ENCODE results near the gene KDM4F. TPM values are rescaled to one million over a fixed set of nuclear protein-coding genes. Genes with fewer than 3 reads are reported as not detected.
"Not testable (repeated sequence)": the region's sequence is repeated elsewhere in the genome, so short reads cannot be mapped to it uniquely, and the experiment has no call there.

KDM4F gene
- total RNA-seq, 1 donor from 2014 or later, result not detected

DNA sequence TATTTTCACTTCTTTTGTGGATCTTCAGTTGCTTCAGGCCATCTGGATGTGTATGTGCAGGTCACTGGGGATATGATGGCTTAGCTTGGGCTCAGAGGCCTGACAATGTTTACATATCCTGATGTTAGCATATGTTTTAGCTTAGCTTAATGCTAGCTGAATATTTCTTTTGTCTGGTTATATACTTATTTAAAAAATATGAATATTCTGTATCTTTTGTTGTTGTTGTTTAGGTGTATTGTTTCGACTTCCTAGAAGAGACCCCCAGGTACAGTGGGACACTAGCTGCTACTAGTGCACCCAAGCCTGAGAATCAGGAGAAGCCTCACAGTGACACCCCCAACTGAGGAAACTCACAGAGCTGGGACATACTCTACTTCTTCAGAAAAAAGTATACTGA lies 24.3 kb upstream of the KDM4F start, which contains the start of gene KDM4E:
Gene KDM4E, plus strand, starts transcription at position 301 of the 400 bp plus-strand sequence. CDS start 300 bp downstream, outside the sequence.
- Mint-ChIP-seq H3K27me3 (ENCODE audit: low read depth) (no peaks in the 10 kb centered on the region), H3K9me3 (peaks cover 4% of the 10 kb centered on the region), H3K4me1 (no peaks in the 10 kb centered on the region), H3K36me3 (ENCODE audit: low read depth) (no peaks in the 10 kb centered on the region), H3K4me3 (no peak within 1 kb of the TSS), H3K27ac (ENCODE audit: unreplicated experiment) (no peak within 1 kb of the TSS)
- TF ChIP-seq, protein P1, sequence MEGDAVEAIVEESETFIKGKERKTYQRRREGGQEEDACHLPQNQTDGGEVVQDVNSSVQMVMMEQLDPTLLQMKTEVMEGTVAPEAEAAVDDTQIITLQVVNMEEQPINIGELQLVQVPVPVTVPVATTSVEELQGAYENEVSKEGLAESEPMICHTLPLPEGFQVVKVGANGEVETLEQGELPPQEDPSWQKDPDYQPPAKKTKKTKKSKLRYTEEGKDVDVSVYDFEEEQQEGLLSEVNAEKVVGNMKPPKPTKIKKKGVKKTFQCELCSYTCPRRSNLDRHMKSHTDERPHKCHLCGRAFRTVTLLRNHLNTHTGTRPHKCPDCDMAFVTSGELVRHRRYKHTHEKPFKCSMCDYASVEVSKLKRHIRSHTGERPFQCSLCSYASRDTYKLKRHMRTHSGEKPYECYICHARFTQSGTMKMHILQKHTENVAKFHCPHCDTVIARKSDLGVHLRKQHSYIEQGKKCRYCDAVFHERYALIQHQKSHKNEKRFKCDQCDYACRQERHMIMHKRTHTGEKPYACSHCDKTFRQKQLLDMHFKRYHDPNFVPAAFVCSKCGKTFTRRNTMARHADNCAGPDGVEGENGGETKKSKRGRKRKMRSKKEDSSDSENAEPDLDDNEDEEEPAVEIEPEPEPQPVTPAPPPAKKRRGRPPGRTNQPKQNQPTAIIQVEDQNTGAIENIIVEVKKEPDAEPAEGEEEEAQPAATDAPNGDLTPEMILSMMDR (conservative IDR thresholded peaks at IDR 0.05), result no peak
- DNase-seq (ENCODE audit: low read depth, low spot score), result no peak

DNA sequence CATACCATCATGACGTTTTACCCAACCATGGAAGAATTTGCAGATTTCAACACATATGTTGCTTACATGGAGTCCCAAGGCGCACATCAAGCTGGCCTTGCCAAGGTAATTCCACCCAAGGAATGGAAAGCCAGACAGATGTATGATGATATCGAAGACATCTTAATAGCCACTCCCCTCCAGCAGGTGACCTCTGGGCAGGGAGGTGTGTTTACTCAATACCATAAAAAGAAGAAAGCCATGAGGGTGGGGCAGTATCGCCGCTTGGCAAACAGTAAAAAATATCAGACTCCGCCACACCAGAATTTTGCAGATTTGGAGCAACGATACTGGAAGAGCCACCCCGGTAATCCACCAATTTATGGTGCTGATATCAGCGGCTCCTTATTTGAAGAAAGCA lies 23.6 kb upstream of the KDM4F start:
- H3K4me3 Mint-ChIP-seq; H3K27ac Mint-ChIP-seq (ENCODE audit: unreplicated experiment); H3K27me3 Mint-ChIP-seq (ENCODE audit: low read depth); H3K36me3 Mint-ChIP-seq (ENCODE audit: low read depth); H3K4me1 Mint-ChIP-seq; H3K9me3 Mint-ChIP-seq; DNase-seq (ENCODE audit: low read depth, low spot score): not testable (repeated sequence)

- TF ChIP-seq, protein P1 (conservative IDR thresholded peaks at IDR 0.05), result no peak
- no peaks in the 10 kb centered on the region for H3K36me3 Mint-ChIP-seq (ENCODE audit: low read depth)
- H3K4me3 Mint-ChIP-seq, result no peak overlapping the region
- H3K27me3 Mint-ChIP-seq (ENCODE audit: low read depth), result no peaks in the 10 kb centered on the region
- no peak for DNase-seq (ENCODE audit: low read depth, low spot score)
- no peaks in the 10 kb centered on the region for H3K4me1 Mint-ChIP-seq
- peaks cover 4% of the 10 kb centered on the region for H3K9me3 Mint-ChIP-seq
- H3K27ac Mint-ChIP-seq (ENCODE audit: unreplicated experiment), result no peak overlapping the region
These were observed 20.9 kb upstream of the KDM4F start for GRCh38 chr11:95028357-95028756.

DNA sequence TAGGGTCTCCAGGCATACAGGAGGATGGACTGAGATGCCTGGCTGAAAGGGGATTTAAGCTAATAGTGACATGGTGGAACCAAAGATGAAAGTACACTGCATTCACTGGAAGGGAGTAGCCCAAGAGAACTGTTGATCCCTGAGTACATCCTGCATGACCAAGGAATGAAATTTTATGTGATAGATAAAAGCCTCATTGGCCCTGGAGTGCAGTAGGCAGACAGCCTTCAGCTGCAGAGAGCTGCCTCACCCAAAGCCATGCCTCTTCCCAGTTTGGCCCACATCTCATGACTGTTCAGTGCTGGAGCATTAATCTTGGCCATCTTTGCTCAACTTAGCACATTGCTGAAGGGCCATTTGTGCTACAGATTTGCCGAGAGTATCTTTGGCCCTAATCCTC lies 16.2 kb upstream of the KDM4F start:
- no peak for DNase-seq (ENCODE audit: low read depth, low spot score)
- Mint-ChIP-seq H3K4me1 (no peaks in the 10 kb centered on the region), H3K9me3 (no peaks in the 10 kb centered on the region), H3K27me3 (ENCODE audit: low read depth) (no peaks in the 10 kb centered on the region), H3K27ac (ENCODE audit: unreplicated experiment) (no peak overlapping the region), H3K4me3 (no peak overlapping the region), H3K36me3 (ENCODE audit: low read depth) (no peaks in the 10 kb centered on the region)
- TF ChIP-seq, protein P1 (conservative IDR thresholded peaks at IDR 0.05), result no peak

DNA sequence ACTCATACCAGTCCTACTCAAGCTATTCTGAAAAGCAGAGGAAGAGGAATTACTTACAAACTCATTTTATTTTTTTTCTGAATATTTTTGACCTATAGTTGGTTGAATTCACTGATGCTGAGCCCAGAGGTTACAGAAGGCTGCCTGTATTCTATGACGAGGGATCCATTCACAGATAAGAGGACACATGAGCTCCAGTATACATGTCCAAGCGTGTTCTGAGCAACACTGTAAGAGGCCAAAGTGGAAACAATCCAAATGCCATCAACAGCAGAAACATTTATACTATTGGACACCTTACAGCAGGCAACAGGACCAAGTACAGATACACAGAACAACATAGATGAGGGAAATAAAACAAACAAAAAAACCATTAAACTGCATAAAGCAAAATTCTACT lies 13.9 kb upstream of the KDM4F start:
- TF ChIP-seq, protein P1 (conservative IDR thresholded peaks at IDR 0.05), result no peak
- no peak overlapping the region for H3K4me3 Mint-ChIP-seq
- no peaks in the 10 kb centered on the region for H3K4me1 Mint-ChIP-seq
- H3K27me3 Mint-ChIP-seq (ENCODE audit: low read depth), result no peaks in the 10 kb centered on the region
- H3K27ac Mint-ChIP-seq (ENCODE audit: unreplicated experiment), result no peak overlapping the region
- DNase-seq (ENCODE audit: low read depth, low spot score), result no peak
- H3K36me3 Mint-ChIP-seq (ENCODE audit: low read depth), result no peaks in the 10 kb centered on the region
- H3K9me3 Mint-ChIP-seq, result no peaks in the 10 kb centered on the region

DNA sequence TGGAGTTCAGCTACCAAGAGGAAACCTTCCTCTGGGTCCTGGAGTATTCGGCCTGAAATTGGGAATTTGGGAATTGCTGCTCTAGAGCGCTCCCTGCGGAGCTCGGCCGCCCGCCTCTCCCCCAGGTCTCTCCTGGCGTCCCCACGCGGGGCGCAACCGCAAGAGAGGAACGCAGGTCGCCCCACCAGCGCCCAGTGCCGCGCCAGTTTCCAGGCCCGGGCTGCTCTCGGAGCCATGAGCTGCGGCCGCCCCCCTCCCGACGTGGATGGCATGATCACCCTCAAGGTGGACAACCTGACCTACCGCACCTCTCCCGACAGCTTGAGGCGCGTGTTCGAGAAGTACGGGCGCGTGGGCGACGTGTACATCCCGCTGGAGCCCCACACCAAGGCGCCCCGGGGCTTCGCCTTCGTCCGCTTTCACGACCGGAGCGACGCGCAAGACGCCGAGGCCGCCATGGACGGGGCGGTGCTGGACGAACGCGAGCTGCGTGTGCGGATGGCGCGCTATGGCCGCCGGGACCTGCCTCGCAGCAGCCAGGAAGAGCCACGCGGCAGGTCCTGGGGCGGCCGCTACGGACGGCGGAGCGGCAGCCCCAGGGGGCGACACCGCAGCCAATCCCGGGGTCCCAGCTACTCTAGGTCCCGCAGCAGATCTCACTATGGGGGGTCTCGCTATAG lies 11.7 kb upstream of the KDM4F start:
- not testable (repeated sequence) for DNase-seq (ENCODE audit: low read depth, low spot score); H3K27me3 Mint-ChIP-seq (ENCODE audit: low read depth); H3K4me3 Mint-ChIP-seq; H3K4me1 Mint-ChIP-seq; H3K27ac Mint-ChIP-seq (ENCODE audit: unreplicated experiment); H3K9me3 Mint-ChIP-seq; H3K36me3 Mint-ChIP-seq (ENCODE audit: low read depth)

Data from neural crest cell (in vitro differentiated cells).